ENCODE measurements around the gene PHRF1.

DNA sequence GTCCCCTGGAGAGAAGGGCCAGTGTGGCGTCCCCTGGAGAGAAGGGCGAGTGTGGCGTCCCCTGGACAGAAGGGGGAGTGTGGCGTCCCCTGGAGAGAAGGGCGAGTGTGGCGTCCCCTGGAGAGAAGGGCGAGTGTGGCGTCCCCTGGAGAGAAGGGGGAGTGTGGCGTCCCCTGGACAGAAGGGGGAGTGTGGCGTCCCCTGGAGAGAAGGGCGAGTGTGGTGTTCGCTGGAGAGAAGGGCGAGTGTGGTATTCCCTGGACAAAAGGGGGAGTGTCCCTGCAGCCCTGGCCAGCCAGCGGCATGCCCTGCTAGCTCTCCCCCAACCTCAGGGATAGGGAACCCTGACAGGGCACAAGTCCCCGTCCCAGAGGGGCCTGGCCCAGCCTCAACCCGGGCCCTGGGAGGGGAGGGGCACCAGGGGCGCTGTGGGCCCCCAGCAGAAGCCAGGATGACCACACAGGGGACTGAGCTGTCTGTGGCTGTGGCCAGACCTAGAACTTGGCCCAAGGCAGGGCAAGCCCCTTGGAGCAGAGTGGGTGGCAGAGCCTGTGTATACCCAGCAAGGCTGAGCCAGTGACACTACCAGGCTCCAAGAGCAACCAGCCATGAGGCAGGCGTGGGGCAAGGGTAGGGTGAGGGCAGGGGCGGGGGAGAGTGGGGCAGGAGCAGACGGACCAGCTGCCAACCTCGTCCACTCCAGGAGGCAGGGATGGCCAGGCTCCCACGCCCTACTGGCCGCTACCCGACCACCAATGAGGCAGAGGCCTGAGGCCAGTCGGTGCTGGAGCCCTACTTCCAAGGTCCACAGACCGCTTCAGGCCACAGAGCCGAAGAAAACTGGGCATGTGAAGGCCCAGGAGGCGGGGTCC is 45.1 kb upstream of the PHRF1 start:
- TF ChIP-seq, protein P1, sequence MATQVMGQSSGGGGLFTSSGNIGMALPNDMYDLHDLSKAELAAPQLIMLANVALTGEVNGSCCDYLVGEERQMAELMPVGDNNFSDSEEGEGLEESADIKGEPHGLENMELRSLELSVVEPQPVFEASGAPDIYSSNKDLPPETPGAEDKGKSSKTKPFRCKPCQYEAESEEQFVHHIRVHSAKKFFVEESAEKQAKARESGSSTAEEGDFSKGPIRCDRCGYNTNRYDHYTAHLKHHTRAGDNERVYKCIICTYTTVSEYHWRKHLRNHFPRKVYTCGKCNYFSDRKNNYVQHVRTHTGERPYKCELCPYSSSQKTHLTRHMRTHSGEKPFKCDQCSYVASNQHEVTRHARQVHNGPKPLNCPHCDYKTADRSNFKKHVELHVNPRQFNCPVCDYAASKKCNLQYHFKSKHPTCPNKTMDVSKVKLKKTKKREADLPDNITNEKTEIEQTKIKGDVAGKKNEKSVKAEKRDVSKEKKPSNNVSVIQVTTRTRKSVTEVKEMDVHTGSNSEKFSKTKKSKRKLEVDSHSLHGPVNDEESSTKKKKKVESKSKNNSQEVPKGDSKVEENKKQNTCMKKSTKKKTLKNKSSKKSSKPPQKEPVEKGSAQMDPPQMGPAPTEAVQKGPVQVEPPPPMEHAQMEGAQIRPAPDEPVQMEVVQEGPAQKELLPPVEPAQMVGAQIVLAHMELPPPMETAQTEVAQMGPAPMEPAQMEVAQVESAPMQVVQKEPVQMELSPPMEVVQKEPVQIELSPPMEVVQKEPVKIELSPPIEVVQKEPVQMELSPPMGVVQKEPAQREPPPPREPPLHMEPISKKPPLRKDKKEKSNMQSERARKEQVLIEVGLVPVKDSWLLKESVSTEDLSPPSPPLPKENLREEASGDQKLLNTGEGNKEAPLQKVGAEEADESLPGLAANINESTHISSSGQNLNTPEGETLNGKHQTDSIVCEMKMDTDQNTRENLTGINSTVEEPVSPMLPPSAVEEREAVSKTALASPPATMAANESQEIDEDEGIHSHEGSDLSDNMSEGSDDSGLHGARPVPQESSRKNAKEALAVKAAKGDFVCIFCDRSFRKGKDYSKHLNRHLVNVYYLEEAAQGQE (IDR thresholded peaks at IDR 0.05; ENCODE audit: low read depth): no peak
- TF ChIP-seq, protein P2, sequence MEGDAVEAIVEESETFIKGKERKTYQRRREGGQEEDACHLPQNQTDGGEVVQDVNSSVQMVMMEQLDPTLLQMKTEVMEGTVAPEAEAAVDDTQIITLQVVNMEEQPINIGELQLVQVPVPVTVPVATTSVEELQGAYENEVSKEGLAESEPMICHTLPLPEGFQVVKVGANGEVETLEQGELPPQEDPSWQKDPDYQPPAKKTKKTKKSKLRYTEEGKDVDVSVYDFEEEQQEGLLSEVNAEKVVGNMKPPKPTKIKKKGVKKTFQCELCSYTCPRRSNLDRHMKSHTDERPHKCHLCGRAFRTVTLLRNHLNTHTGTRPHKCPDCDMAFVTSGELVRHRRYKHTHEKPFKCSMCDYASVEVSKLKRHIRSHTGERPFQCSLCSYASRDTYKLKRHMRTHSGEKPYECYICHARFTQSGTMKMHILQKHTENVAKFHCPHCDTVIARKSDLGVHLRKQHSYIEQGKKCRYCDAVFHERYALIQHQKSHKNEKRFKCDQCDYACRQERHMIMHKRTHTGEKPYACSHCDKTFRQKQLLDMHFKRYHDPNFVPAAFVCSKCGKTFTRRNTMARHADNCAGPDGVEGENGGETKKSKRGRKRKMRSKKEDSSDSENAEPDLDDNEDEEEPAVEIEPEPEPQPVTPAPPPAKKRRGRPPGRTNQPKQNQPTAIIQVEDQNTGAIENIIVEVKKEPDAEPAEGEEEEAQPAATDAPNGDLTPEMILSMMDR (IDR thresholded peaks at IDR 0.05 in 2 of 3, conservative IDR thresholded peaks at IDR 0.05 in 1 of 3; ENCODE audit: borderline replicate concordance in 1 of 3, insufficient read depth in 1 of 3, low read depth in 2 of 3, low read length in 2 of 3): no peak
- no peak for TF ChIP-seq POLR2AphosphoS5 (IDR thresholded peaks at IDR 0.05; ENCODE audit: low read depth, low read length)
- no peak for TF ChIP-seq YY1 (IDR thresholded peaks at IDR 0.05; ENCODE audit: extremely low read depth, insufficient replicate concordance, low read depth, low read length)
- no peak for TF ChIP-seq TCF7L2 (IDR thresholded peaks at IDR 0.05; ENCODE audit: borderline replicate concordance, extremely low read depth, insufficient read depth, insufficient read length)
- no peak for TF ChIP-seq POLR2A (IDR thresholded peaks at IDR 0.05; ENCODE audit: borderline replicate concordance, extremely low read depth, insufficient read depth, insufficient read length)
- TF ChIP-seq, protein P3, sequence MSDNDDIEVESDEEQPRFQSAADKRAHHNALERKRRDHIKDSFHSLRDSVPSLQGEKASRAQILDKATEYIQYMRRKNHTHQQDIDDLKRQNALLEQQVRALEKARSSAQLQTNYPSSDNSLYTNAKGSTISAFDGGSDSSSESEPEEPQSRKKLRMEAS (IDR thresholded peaks at IDR 0.05): no peak
- TF ChIP-seq RAD21 (IDR thresholded peaks at IDR 0.05; ENCODE audit: low read depth): no peak
- no peak for TF ChIP-seq EZH2phosphoT487 (IDR thresholded peaks at IDR 0.05; ENCODE audit: borderline replicate concordance)

All from HCT116 (cell line).